ENCODE data around the gene PTPRM. TPM values are rescaled to one million over a fixed set of nuclear protein-coding genes. Genes with fewer than 3 reads are reported as not detected.

The PTPRM gene
- polyA plus RNA-seq, 3 donors, result 0.04 to 2.1 (median 0.66) TPM

- no peak for TF ChIP-seq CTCF (IDR thresholded peaks at IDR 0.05)
- H2AFZ ChIP-seq (ENCODE audit: insufficient read depth, low read depth, low read length, poor library complexity, severe bottlenecking), result no peak overlapping the region
- no peaks in the 10 kb centered on the region for H4K20me1 ChIP-seq (ENCODE audit: insufficient read depth, low read length)
- H3K27me3 ChIP-seq (ENCODE audit: control insufficient read depth in 2 of 2, insufficient read depth in 2 of 2, low read length in 2 of 2), result no peaks in the 10 kb centered on the region
- 88% methylated on average over 8 of the region's 9 CpGs for WGBS (ENCODE audit: insufficient coverage)
- H3K36me3 Mint-ChIP-seq, result no peaks in the 10 kb centered on the region
- H3K4me3 Mint-ChIP-seq, result no peak overlapping the region
- intact Hi-C loops (cut with micrococcal nuclease), result no loop called here
- no peaks in the 10 kb centered on the region for H3K9me3 ChIP-seq (replicated peaks in 1 of 2; ENCODE audit: control insufficient read depth in 1 of 2, insufficient read depth in 1 of 2, low read length in 2 of 2)
- no peak overlapping the region for H3K9ac ChIP-seq (ENCODE audit: insufficient read depth, low read length, poor library complexity, severe bottlenecking)
- H3K27me3 Mint-ChIP-seq (ENCODE audit: low read depth in 3 of 3), result no peaks in the 10 kb centered on the region
- no peak overlapping the region for H3K27ac Mint-ChIP-seq
- H3K9me3 Mint-ChIP-seq, result peaks cover 0 to 4% (median 2%) of the 10 kb centered on the region in 7 donors
- H3K79me2 ChIP-seq (ENCODE audit: insufficient read depth, low read length), result no peaks in the 10 kb centered on the region
- no peaks in the 10 kb centered on the region for H3K36me3 ChIP-seq (replicated peaks in 1 of 2; ENCODE audit: control insufficient read depth in 1 of 2, insufficient read depth in 2 of 2, low read length in 2 of 2)
- no peaks in the 10 kb centered on the region for H3K4me1 ChIP-seq (ENCODE audit: control insufficient read depth in 1 of 2, insufficient read depth in 2 of 2, low read length in 2 of 2)
- DNase-seq, result no peak
- H3K4me1 Mint-ChIP-seq, result no peaks in the 10 kb centered on the region
- H3K4me2 ChIP-seq (replicated peaks; ENCODE audit: extremely low read depth, low read length, poor library complexity, severe bottlenecking), result no peak overlapping the region
- no peak overlapping the region for H3K4me3 ChIP-seq (replicated peaks in 1 of 3; ENCODE audit: low read depth in 2 of 3, low read length in 3 of 3)
- no peak overlapping the region for H3K27ac ChIP-seq (ENCODE audit: low read depth in 1 of 2, low read length in 2 of 2)
These were observed 48.7 kb downstream of the PTPRM start for GRCh38 chr18:7615840-7616239.

DNA sequence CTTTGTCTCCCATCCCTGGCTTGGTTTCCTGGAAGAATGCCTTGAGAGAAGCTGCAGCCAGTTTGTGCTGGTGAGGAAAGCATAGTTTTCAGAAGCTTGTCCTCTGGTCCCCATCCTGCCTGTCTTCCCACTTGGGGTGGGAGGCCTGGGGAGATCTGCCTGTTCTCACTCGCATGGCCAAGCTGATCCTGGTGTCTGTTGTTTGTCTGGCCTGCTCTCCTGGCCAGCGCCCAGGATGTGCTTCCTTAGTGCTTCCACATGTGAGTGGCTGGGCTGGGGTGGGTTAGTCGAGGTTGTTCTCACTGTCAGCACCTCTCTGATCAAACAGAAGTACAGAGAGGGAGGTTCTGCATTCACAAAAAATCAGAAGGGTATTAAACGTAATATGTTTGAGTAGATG, 49.5 kb downstream of the PTPRM start:
- Histone ChIP-seq H3K27ac (ENCODE audit: low read depth in 1 of 2, low read length in 2 of 2) (no peak overlapping the region), H3K27me3 (ENCODE audit: control insufficient read depth in 2 of 2, insufficient read depth in 2 of 2, low read length in 2 of 2) (no peaks in the 10 kb centered on the region), H3K4me1 (ENCODE audit: control insufficient read depth in 1 of 2, insufficient read depth in 2 of 2, low read length in 2 of 2) (no peaks in the 10 kb centered on the region), H3K9me3 (replicated peaks in 1 of 2; ENCODE audit: control insufficient read depth in 1 of 2, insufficient read depth in 1 of 2, low read length in 2 of 2) (no peaks in the 10 kb centered on the region), H2AFZ (ENCODE audit: insufficient read depth, low read depth, low read length, poor library complexity, severe bottlenecking) (no peak overlapping the region), H3K4me3 (replicated peaks in 1 of 3; ENCODE audit: low read depth in 2 of 3, low read length in 3 of 3) (no peak overlapping the region), H3K9ac (ENCODE audit: insufficient read depth, low read length, poor library complexity, severe bottlenecking) (no peak overlapping the region), H4K20me1 (ENCODE audit: insufficient read depth, low read length) (no peaks in the 10 kb centered on the region), H3K79me2 (ENCODE audit: insufficient read depth, low read length) (no peaks in the 10 kb centered on the region), H3K4me2 (replicated peaks; ENCODE audit: extremely low read depth, low read length, poor library complexity, severe bottlenecking) (no peak overlapping the region), H3K36me3 (replicated peaks in 1 of 2; ENCODE audit: control insufficient read depth in 1 of 2, insufficient read depth in 2 of 2, low read length in 2 of 2) (no peaks in the 10 kb centered on the region)
- H3K9me3 Mint-ChIP-seq, result peaks cover 0 to 4% (median 2%) of the 10 kb centered on the region in 7 donors
- TF ChIP-seq CTCF (IDR thresholded peaks at IDR 0.05), result no peak
- H3K27me3 Mint-ChIP-seq (ENCODE audit: low read depth in 3 of 3), result no peaks in the 10 kb centered on the region
- 100% methylated on average over 1 of the region's 4 CpGs for WGBS (ENCODE audit: insufficient coverage)
- DNase-seq, result no peak
- no peak overlapping the region for H3K27ac Mint-ChIP-seq
- no peaks in the 10 kb centered on the region for H3K36me3 Mint-ChIP-seq
- H3K4me1 Mint-ChIP-seq, result no peaks in the 10 kb centered on the region
- intact Hi-C loops (cut with micrococcal nuclease), result no loop called here
- H3K4me3 Mint-ChIP-seq, result no peak overlapping the region
